SK-N-SH (cell line): ENCODE results near the gene GARNL3. TPM values are rescaled to one million over a fixed set of nuclear protein-coding genes. Genes with fewer than 3 reads are reported as not detected.

Experiments used
- CTCF ChIA-PET: fragments of 300-600, 350-600 bp; formaldehyde crosslinking; extraction: SDS; loops from one replicate; lab custom pipeline; 2021; lab: Yijun Ruan, JAX
- POLR2A ChIA-PET: fragments of 350-600 bp; sonication (Branson Sonifier 250); formaldehyde crosslinking; extraction: SDS; loops from one replicate; lab custom pipeline; 2020; ENCODE audit warnings: antibody characterized with exemption, inconsistent platforms; lab: Yijun Ruan, JAX
- DNase-seq: peaks from one replicate; pipeline ENCODE4 v3.0.0; 2012
- H2AFZ ChIP-seq: fragments of 200-600 bp; sonication (generic); 2 replicates; pipeline ENCODE4 v1.8.1; 2016; ENCODE audit warnings: antibody characterized with exemption, mild to moderate bottlenecking, low read depth
- H3F3A ChIP-seq: fragments of 200-600 bp; sonication (generic); replicated peaks from 2 replicates; pipeline ENCODE3; 2016; ENCODE audit warnings: antibody characterized with exemption, mild to moderate bottlenecking; ENCODE audit not compliant: insufficient read depth
- H3K27ac ChIP-seq, 2 experiments: fragments of 200-500 bp in 1 of 2; fragments of 200-600 bp in 1 of 2; sonication (Bioruptor generic) in 1 of 2; sonication (generic), shearing (Covaris generic) in 1 of 2; 2 replicates each; pipeline versions ENCODE4 v1.5.1 to v1.6.1; 2014 to 2016; ENCODE audit warnings: low read depth in 2 of 2, inconsistent platforms in 1 of 2, low read length in 1 of 2, mild to moderate bottlenecking in 1 of 2, mixed read lengths in 1 of 2
- H3K27me3 ChIP-seq: fragments of 200-600 bp; sonication (generic), shearing (Covaris generic); 2 replicates; pipeline ENCODE4 v1.6.1; 2016; ENCODE audit warnings: mixed run types; ENCODE audit not compliant: insufficient read depth
- H3K36me3 ChIP-seq, 2 experiments: fragments of 200-500 bp in 1 of 2; fragments of 200-600 bp in 1 of 2; sonication (Bioruptor generic) in 1 of 2; sonication (generic) in 1 of 2; replicated peaks in 1 of 2; 2 replicates each; pipeline versions ENCODE3 to v1.5.1; 2014 to 2016; ENCODE audit warnings: low read length in 1 of 2, mild to moderate bottlenecking in 1 of 2; ENCODE audit not compliant: insufficient read depth in 2 of 2, control insufficient read depth in 1 of 2
- H3K4me1 ChIP-seq, 2 experiments: fragments of 200-500 bp in 1 of 2; fragments of 200-600 bp in 1 of 2; sonication (Bioruptor generic) in 1 of 2; sonication (generic), shearing (Covaris generic) in 1 of 2; 2 replicates each; pipeline versions ENCODE4 v1.5.1 to v1.6.1; 2014 to 2016; ENCODE audit warnings: low read depth in 1 of 2, low read length in 1 of 2, mixed run types in 1 of 2; ENCODE audit not compliant: insufficient read depth in 2 of 2, control insufficient read depth in 1 of 2
- H3K4me2 ChIP-seq: fragments of 200-600 bp; sonication (generic), shearing (Covaris generic); 2 replicates; pipeline ENCODE4 v1.6.1; 2017; ENCODE audit warnings: mixed run types
- H3K4me3 ChIP-seq, 2 experiments: fragments of 200-500 bp in 1 of 2; fragments of 200-600 bp in 1 of 2; sonication (Bioruptor generic) in 1 of 2; sonication (generic), shearing (Covaris generic) in 1 of 2; 2 replicates each; pipeline versions ENCODE4 v1.5.1 to v1.8.1; 2014 to 2016; ENCODE audit warnings: low read depth in 2 of 2, inconsistent platforms in 1 of 2, low read length in 1 of 2, mild to moderate bottlenecking in 1 of 2, mixed read lengths in 1 of 2, moderate library complexity in 1 of 2
- H3K79me2 ChIP-seq: fragments of 200-600 bp; sonication (generic); 2 replicates; pipeline ENCODE4 v1.8.1; 2017; ENCODE audit warnings: mild to moderate bottlenecking; ENCODE audit not compliant: insufficient read depth
- H3K9ac ChIP-seq: fragments of 200-600 bp; sonication (generic); 2 replicates; pipeline ENCODE4 v1.6.1; 2017; ENCODE audit warnings: mixed run types
- H3K9me2 ChIP-seq: fragments of 200-600 bp; sonication (generic); 2 replicates; pipeline ENCODE4 v1.6.1; 2017; ENCODE audit warnings: mixed run types
- H3K9me3 ChIP-seq: fragments of 200-600 bp; sonication (generic); 2 replicates; pipeline ENCODE4 v1.6.1; 2017; ENCODE audit warnings: mixed run types, mild to moderate bottlenecking, moderate library complexity
- H4K20me1 ChIP-seq: fragments of 200-600 bp; sonication (generic); 2 replicates; pipeline ENCODE4 v1.6.1; 2017; ENCODE audit warnings: mild to moderate bottlenecking, mixed run types; ENCODE audit not compliant: insufficient read depth
- CHD2 ChIP-seq: fragments of 150-350 bp; IDR thresholded peaks from 2 replicates; pipeline ENCODE4 v1.6.1; 2018; ENCODE audit warnings: low read length; ENCODE audit not compliant: partially characterized antibody
- ELF1 ChIP-seq: IDR thresholded peaks from 2 replicates; pipeline ENCODE4 v1.4.0; 2012
- EP300 ChIP-seq, 2 experiments: IDR thresholded peaks; 2 replicates each; pipeline versions ENCODE4 v1.4.0 to v1.6.1; 2012; ENCODE audit warnings: borderline replicate concordance in 1 of 2, low read depth in 1 of 2, low read length in 1 of 2
- FOXJ3 ChIP-seq: sonication (generic); formaldehyde crosslinking; IDR thresholded peaks from 2 replicates; pipeline ENCODE4 v1.5.1; 2020; ENCODE audit warnings: mild to moderate bottlenecking, missing genetic modification reagents
- FOXM1 ChIP-seq: IDR thresholded peaks from 2 replicates; pipeline ENCODE4 v1.4.0; 2012; ENCODE audit warnings: low read depth, mild to moderate bottlenecking
- GATA2 ChIP-seq: sonication (generic); formaldehyde crosslinking; IDR thresholded peaks from 2 replicates; pipeline ENCODE4 v1.5.0; 2020; ENCODE audit warnings: mild to moderate bottlenecking, missing genetic modification reagents
- MAX ChIP-seq: IDR thresholded peaks from 2 replicates; pipeline ENCODE4 v1.4.0; 2012; ENCODE audit warnings: low read depth
- MEF2A ChIP-seq: IDR thresholded peaks from 2 replicates; pipeline ENCODE4 v1.4.0; 2012; ENCODE audit warnings: low read depth, borderline replicate concordance
- MXI1 ChIP-seq: IDR thresholded peaks from 2 replicates; pipeline ENCODE4 v1.6.1; 2012; ENCODE audit warnings: mild to moderate bottlenecking, low read depth, low read length, improper control_type of control experiment
- POLR2AphosphoS5 ChIP-seq: IDR thresholded peaks from 2 replicates; pipeline ENCODE4 v1.6.1; 2012; ENCODE audit warnings: low read depth, low read length
- RAD21 ChIP-seq: IDR thresholded peaks from 2 replicates; pipeline ENCODE4 v1.6.1; 2012; ENCODE audit warnings: mild to moderate bottlenecking, low read length
- RCOR1 ChIP-seq: fragments of 150-350 bp; IDR thresholded peaks from 2 replicates; pipeline ENCODE4 v1.6.1; 2017; ENCODE audit warnings: antibody characterized with exemption, low read length
- RXRA ChIP-seq: IDR thresholded peaks from 2 replicates; pipeline ENCODE4 v1.4.0; 2012; ENCODE audit warnings: low read depth, mild to moderate bottlenecking, borderline replicate concordance
- SMC3 ChIP-seq: IDR thresholded peaks from 2 replicates; pipeline ENCODE4 v1.6.1; 2012; ENCODE audit warnings: low read depth, low read length, improper control_type of control experiment
- TAF1 ChIP-seq: IDR thresholded peaks from 2 replicates; pipeline ENCODE4 v1.6.1; 2012; ENCODE audit warnings: low read depth, mild to moderate bottlenecking, low read length, moderate library complexity, borderline replicate concordance
- TEAD4 ChIP-seq: IDR thresholded peaks from 2 replicates; pipeline ENCODE4 v1.4.0; 2012; ENCODE audit warnings: mild to moderate bottlenecking, borderline replicate concordance; ENCODE audit not compliant: insufficient read depth
- USF1 ChIP-seq: IDR thresholded peaks from 2 replicates; pipeline ENCODE4 v1.4.0; 2012; ENCODE audit warnings: low read depth, borderline replicate concordance
- YY1 ChIP-seq: IDR thresholded peaks from 2 replicates; pipeline ENCODE4 v1.4.0; 2012; ENCODE audit warnings: low read depth, mild to moderate bottlenecking
- WGBS: methylation state at CpG from one replicate; pipeline ENCODE4 v1.1.6; 2017; ENCODE audit warnings: low lambda C conversion rate; 5-methylcytosine and 5-hydroxymethylcytosine counted together
- polyA plus RNA-seq, 3 experiments: library from polyadenylated mRNA; depleted of rRNA; stranded (reverse); fragments of >200 nt; gene quantifications; 2 replicates each; pipeline ENCODE4 v1.2.3, GENCODE V29; 2012

GARNL3 gene
- polyA plus RNA-seq, 1 of the 3 experiments (the other 2 are of a cell fraction) = 9.1 TPM

- Histone ChIP-seq H4K20me1 (no peaks in the 10 kb centered on the region; the same call in 1 of the 2 replicates), H2AFZ (no peak overlapping the region), H3K9me2 (no peaks in the 10 kb centered on the region), H3K4me1 (peaks cover 5 to 9% of the 10 kb centered on the region in 2 experiments; a peak in 2 of 4 replicates), H3K4me3 (no peak overlapping the region), H3K9me3 (no peaks in the 10 kb centered on the region), H3K79me2 (no peaks in the 10 kb centered on the region), H3K9ac (no peak overlapping the region), H3K36me3 (no peaks in the 10 kb centered on the region), H3F3A (peaks cover 29% of the 10 kb centered on the region), H3K27me3 (no peaks in the 10 kb centered on the region), H3K27ac (no peak overlapping the region), H3K4me2 (no peak overlapping the region)
- DNase-seq = no peak
- ChIA-PET CTCF (interaction anchor here (0.9 to 1.6 kb wide), 2 partner anchors 427 to 447 kb away, joined by 3 read pairs; no protein-coding TSS in a partner anchor), POLR2A (no interaction called here)
- 91% methylated on average over 5 of the region's 5 CpGs for WGBS
- TF ChIP-seq MAX (no peak), FOXJ3 (CRISPR knock-in tag) (no peak), TAF1 (no peak), ELF1 (no peak), MEF2A (no peak), RAD21 (no peak), MXI1 (no peak), GATA2 (CRISPR knock-in tag) (no peak), FOXM1 (no peak), YY1 (no peak), SMC3 (no peak), CHD2 (no peak), RXRA (no peak), EP300 (IDR thresholded peaks at IDR 0.05; ENCODE audit: borderline replicate concordance in 1 of 2, low read depth in 1 of 2, low read length in 1 of 2) (no peak)
Measured at GRCh38 chr9:127392166-127392565, 127.6 kb downstream of the GARNL3 start.

GRCh38 chr9:127392976-127393375, 128.4 kb downstream of the GARNL3 start:
- peaks cover 22% of the 10 kb centered on the region for H3F3A ChIP-seq
- no peak overlapping the region for H3K4me3 ChIP-seq
- CTCF ChIA-PET = interaction anchor here (0.9 to 1.6 kb wide), 4 partner anchors 169 to 448 kb away, joined by 3 read pairs; no protein-coding TSS in a partner anchor
- H3K27ac ChIP-seq = no peak overlapping the region
- WGBS = 90% methylated on average over 5 of the region's 5 CpGs
- no peaks in the 10 kb centered on the region for H3K36me3 ChIP-seq
- H3K9me2 ChIP-seq = no peaks in the 10 kb centered on the region
- no peaks in the 10 kb centered on the region for H3K9me3 ChIP-seq
- peaks cover 7% of the 10 kb centered on the region in 2 experiments; a peak in 2 of 4 replicates for H3K4me1 ChIP-seq
- H2AFZ ChIP-seq = no peak overlapping the region
- no peaks in the 10 kb centered on the region for H3K27me3 ChIP-seq
- no peaks in the 10 kb centered on the region; the same call in 1 of the 2 replicates for H4K20me1 ChIP-seq
- DNase-seq = no peak
- H3K4me2 ChIP-seq = no peak overlapping the region
- POLR2A ChIA-PET = no interaction called here
- H3K79me2 ChIP-seq = peaks cover 4% of the 10 kb centered on the region; the same call in 1 of the 2 replicates
- TF ChIP-seq POLR2AphosphoS5 = no peak
- TF ChIP-seq FOXM1 = no peak
- no peak for TF ChIP-seq USF1
- TF ChIP-seq FOXJ3 (CRISPR knock-in tag) = no peak
- no peak for TF ChIP-seq TEAD4
- TF ChIP-seq RCOR1 = no peak
- TF ChIP-seq, all 33 proteins: peak for 0
- H3K9ac ChIP-seq = no peak overlapping the region
